HG02884 (cell line): ENCODE measurements around the gene LRRC25.

ENCODE experiments used
- ATAC-seq: cut with Tn5 transposase; IDR thresholded peaks from one replicate; pipeline ENCODE4 v1.9.1; 2021; ENCODE audit warnings: mild to moderate bottlenecking, moderate library complexity; ENCODE audit not compliant: unreplicated experiment

The LRRC25 gene

DNA sequence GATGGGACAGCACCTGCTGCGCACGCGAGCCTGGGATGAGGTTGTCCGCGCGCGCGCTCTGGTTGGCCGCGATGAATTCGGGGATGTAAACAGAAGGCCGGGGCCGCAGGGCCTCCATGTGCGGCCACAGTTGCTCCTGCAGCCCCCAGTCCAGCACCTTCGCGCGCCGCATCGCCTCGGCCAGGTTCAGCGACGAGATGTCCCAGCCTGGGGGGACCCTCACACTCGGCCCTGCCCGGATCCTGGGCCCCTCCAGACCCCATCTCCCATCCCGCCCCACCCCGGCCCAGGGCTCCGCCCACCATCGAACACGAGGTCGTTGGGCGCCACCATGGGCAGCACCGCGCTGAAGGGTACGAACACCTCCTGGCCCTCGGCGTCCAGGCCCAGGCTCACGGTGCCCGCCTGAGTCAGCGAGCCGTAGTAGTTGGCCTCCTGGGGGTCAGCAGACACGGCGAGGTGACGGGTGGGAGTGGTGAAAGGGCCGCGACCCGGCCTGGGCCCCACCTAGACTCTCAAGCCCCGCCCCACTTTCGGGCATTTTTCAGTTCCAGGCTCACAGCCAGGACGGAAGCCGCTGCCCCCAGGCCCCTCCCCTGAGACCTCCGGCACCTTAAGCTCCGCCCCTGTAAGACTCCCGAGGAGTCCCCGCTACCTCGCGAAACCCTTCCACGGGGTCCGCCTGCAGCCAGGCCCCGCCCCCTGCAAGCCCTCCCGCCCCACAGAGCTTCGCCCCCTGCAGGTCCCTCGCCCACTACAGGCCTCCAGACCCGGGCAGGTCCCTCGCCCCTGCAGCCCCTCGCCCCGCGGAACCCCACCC lies 39.5 kb upstream of the LRRC25 start:
- no peak for ATAC-seq

DNA sequence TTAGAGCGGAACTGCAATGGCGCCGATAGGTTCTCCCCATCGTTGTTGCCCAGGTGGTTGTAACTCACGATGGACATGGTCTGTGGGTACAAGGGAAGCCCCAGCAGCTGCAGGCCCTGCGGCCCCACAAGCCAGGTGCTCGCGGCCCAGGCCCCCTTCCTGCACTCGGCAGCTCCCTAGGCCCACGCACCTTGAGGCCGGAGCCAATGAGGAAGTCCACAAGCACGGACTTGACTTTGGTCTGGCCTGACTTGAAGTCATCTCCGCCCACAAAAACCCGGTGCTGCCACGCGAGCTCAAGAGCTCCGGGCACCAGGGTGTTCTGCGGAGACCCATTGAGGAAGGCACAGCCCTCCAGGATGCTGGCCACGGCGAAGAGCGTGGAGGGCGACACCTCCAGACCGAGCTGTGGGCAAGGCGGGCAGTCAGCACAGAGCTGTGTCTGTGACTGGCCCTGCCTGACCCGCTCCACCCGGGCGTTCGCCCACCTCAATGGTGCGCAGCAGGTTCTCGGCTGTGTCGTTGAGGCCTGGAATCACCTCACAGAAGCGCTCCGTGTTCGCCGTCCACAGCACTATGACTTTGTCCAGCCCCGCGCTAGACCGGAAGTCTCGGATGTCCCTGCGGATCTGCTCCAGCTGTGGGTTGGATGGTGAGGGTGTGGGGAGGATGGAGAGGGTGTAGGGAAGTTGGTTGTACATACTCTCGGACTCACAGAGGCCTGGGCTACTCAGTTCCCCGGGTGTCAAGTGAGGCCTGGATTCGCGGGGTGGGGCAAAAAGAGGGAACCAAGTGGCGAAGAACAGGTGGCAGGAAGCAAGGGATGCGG lies 38.6 kb upstream of the LRRC25 start:
- ATAC-seq = no peak

DNA sequence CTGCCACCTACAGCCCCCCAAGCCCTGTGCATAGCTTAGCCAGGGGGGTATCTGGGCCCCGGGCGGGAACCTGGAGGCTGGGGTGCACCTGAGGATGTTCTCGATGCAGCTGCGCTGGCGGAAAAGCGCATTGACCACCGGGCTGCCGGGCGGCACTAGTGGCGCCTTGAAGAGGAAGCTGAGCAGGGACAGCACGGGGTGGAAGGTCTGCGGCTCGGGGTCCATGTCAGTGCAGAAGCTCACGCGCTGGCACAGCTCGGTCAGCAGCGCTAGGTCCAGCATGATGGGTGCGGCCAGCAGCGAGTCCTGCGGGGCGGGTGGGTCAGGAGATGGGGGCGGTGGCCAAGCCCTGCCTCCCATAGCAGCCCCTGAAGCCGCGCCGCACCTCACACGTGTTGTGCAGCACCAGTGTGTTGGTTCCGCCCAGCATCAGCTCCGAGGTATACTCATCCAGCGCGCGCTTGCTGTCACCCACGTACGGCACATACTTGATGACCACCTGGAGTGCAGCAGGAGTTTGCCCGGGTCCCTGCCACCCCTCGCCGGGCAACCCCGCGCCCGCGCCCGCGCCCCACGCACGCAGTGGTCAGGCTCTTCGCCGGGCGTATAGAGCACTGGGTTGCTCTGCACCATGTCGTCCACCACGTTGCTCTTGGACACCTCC lies 37.9 kb upstream of the LRRC25 start:
- ATAC-seq = no peak

DNA sequence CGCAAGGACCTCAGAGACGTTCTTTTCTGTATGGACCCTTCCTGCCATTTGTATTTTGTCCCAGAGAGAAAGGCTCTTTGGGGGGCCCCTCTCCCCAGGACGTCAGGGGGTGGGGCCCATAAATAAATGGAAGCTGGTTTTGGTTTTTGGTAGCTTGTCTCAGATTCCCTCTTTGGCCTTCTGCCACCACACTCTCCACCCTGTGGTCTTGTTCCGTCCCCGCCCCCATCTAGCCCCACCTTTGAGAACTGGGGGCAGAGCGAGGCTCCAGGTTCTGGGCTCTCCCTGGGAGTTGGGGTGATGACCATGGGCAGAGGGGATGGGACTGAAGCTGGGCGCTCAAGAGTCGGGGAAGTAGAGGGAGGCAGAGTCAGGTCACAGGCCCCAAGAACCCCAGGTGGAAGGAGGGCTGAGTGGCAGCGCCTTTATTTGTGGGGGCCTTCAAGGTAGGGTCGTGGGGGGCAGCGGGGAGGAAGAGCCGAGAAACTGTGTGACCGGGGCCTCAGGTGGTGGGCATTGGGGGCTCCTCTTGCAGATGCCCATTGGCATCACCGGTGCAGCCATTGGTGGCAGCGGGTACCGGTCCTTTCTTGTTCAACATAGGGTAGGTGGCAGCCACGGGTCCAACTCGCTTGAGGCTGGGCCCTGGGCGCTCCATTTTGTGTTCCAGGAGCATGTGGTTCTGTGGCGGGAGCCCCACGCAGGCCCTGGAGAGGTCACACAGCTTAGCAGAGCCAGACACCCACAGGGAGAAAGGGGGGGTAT lies 37.2 kb upstream of the LRRC25 start:
- no peak for ATAC-seq

DNA sequence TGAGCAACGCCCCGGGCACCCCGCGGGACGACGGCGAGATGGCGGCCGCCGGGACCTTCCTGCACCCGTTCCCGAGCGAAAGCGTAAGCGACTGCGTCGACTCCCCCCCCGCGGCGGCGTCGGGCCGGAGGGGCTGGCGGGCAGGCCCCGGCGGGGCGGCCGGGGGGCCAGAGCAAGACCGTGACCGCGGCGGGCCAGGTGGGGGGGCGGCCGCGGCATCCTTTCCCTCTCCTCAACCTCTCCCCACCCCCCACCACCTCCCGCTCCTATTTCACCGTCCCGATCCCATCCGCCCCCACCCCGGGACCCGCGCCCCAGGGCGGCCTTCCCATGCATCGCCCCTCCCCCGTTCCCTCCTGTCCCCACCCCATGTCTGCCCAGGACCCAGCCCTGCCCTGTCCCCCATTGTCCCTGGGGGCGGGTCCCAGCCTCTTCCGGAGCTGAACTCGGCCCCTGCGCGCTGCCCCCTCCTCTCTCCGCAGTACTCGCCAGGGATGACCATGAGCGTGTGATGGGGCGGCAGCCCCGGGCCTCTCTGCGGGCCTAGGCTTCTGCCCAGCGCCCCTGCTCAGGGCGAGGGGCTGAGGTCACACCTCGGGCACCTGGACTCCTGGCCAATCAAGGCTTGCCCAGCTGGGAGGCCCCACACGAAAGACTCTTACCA lies 36.4 kb upstream of the LRRC25 start:
- no peak for ATAC-seq

DNA sequence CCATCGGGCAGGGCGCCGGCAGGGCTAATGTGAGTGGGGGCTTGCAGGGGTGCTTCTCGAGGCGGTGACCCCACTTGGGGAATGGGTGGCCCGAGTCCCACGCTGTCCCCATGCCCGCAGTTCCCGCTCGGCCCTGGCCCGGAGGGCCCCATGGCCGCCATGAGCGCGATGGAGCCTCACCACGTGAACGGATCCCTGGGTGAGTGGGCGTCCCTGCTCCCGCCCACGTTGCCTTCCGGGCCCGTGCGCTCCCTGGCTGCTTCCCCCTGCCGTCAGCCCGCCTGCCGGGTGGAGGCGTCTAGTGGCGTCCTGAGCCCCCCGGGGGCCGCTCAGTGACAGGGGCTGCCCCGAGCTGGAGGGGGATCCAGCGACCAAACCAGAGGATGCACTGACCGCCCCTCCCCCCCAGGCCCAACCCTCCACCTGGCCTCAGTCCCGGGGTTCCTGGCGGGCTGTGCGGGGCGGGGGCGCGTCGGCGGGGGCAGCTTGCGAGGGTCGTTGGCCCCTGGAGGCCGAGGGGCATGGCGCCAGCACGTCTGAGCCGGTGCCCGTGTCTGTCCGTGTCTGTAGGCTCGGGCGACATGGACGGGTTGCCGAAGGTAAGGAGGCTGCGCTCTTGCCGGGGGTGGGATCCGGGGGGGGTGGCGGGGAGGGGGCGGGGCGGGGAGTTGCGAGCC lies 35.7 kb upstream of the LRRC25 start:
- no peak for ATAC-seq

DNA sequence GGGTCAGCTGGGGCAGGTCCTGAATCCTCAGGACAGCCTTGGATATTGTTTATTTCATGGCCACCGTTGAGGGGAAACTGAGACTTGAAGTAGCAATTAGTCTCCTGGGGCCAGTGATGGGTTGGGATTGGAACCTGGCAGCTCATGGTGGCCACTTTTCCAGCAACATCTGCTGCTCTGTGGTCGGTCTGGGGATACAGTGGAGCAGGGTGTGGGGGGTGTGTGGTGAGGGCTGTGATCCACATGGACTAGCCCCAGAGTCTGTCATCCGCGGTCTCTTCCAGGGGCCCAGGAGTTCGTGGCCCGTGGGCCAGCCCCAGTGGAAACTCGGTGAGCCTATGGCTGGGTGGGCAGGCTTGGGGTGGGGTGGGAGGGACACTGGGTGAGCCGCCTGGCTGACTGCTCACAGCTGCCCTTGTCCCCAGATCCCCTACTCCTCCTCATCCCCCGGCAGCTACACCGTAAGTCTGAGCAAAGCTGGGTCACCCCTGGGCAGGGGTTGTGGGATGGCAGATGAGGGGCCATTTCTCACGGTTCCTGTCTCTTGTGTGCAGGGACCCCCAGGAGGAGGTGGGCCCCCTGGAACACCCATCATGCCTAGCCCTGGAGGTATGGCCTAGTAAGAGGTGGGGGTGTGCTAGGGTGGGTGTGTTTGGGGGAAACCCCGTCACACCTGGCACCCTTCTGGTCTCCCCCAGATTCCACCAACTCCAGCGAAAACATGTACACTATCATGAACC lies 35.0 kb upstream of the LRRC25 start:
- no peak for ATAC-seq

DNA sequence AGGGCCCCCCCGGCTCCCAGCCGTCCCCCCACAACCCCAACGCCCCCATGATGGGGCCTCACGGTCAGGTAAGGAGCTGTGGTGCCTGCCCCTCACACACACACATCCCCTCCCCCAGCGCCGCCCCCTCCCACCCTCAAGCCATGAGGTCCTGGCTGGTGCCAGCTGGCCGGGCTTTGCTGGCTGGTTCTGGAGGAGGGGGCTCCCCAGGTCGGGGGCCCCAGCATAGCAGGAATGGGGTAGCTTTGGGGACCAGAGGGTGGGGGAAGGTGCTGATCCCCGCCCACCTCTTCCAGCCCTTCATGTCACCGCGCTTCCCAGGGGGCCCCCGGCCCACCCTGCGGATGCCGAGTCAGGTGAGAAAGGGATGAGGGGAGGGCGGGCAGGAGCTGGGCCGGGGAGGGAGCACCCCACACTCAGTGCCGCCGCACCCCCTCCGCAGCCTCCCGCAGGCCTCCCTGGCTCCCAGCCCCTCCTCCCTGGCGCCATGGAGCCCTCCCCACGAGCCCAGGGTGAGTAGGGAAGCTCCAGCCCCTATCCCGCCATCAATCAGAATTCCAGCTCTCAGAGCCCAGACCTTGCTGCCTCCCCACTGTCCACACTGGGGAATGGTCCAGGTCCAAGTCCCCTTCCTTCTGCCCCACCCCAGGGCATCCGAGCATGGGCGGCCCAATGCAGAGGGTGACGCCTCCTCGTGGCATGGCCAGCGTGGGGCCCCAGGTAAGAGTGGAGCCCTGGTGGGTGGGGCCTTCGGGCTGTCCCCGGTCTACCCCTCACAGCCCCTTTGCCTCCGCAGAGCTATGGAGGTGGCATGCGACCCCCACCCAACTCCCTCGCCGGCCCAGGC lies 34.2 kb upstream of the LRRC25 start:
- ATAC-seq = no peak

DNA sequence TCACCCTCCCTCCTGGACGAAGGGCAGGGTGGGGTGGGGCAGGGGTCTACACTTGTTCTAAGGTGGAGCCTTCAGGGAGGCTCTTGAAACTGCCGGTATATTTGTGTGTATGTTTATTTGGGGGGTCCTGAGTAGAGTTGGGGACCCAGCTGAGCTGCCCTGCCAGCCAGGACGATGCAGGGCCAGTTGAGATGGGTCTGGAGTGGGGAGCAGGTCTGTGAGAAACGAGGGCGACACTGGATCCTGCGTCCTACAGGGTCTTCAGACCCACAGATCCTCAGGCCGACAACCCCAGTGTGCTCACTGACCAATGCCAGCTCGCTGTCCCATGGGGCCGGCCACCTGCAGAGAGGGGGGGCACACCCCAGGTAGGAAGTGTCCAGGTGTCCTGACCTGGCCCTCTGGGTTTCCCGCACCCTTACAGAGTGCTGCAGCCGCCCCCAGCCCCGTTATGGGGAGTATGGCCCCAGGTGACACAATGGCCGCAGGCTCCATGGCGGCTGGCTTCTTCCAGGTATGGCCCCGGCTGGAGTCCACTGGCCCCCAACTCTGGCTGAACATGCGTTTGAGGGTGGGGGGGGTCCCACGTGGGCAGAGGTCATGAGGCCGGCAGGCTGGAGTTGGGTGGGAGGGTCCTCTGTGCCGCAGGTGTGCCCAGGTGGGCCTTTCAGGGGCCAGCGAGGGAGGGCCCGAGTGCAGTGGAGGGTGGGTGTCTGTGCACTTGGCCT lies 33.2 kb upstream of the LRRC25 start:
- no peak for ATAC-seq

DNA sequence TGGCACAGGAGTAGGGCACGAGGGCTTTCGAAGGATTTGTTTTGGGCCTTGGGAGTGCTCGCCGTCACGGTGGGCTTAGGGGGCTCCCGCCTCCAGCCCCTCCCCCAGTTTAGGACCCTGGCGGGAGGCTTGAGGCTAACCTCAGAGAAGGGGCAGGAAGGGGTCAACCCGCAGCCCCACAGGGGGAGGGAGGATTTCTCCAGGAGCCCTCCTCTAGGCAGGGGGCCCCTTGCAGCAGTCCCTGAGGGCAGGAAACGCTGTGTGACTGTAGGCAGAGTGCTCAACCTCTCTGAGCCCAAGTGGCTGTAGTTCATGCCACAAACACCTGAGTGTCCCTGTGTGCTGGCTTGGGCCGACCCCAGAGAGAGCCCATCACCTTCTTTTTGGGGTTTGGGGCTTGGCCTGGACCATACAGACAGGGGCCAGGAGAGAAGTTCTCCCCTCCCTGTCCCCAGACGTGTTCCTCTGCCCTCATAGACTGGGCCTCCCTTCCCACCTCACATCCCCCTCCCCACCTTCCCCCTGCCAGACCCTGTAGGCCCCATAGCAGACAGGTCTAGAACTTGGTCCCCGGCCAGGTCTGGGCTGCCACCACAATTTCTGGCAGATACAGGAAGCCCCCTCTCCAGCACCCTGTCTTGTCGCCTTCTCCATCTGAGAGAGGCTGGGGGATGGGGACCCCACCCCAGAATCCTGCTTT lies 32.4 kb upstream of the LRRC25 start:
- ATAC-seq = no peak

DNA sequence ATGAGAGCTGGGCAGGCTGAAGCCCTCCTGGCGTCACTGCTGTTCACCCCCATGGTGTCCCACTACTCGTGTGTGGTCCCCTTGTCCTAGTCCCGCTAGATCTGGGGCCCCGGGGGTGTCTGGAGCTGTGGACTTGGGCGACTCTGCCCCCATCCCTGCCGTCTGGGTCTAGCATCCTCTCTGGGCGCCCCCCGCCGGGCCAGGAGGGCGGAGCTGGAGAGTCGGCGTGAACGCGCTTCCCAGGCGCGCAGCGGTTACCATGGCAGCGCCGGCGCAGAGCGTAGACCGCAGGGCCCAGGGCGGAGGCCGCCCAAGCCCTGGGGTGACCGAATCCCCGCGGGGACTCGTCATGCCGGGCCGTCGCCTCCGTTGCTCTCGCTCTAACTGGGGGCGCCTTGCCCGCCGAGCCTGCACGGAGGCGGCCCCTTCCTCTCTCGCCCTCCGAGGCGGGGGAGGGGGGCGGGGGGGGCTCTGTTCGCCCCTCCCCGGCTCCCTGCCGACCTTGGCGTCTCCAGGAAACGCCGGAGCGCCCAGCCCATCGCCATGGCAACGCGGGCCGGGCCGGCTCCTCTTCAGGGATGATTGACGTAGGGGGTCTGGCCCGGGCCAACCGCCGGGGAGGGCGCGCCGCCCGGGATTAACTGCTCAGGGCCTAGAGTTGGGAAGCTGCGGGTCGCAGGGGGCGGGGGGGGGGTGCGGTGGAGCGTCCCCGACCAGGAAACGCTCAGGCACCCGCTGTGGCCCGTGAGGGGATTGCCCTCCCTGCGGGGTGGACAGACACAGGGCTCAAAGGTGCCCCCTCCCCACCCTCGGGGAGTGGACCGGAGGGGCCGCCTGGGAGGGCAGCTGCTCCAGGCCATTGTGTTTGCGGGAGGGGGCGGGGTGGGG lies 31.6 kb upstream of the LRRC25 start:
- no peak for ATAC-seq

DNA sequence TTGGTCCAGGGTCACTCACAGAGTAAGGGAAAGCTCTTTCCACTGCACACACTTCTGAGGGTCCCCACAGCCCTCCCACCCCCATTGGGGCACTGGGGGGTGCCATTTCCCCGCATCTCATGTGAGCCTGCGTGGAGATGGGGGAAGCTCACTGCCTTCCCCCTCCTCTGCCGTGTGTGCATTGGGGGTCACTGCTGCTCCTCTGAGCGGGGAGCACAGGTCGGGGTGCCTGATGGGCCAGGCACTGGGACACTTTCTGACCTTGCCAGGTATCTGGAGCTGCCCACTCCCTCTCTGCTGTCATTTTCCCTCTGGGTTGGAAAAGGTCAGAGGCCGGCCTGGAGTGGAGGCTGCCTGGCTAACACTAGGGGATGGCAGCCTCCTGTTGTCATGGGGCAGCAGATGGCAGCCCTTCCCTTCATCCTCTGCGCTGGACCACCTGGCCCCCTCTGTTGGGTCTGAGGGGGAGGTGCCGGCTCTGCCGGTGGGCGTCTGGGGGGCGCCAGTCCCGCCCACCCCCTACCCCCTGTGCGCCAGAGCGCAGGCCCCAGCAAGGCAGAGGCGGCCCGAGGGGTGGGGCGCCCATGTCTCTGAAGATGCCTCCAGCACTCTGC lies 30.9 kb upstream of the LRRC25 start:
- no peak for ATAC-seq

DNA sequence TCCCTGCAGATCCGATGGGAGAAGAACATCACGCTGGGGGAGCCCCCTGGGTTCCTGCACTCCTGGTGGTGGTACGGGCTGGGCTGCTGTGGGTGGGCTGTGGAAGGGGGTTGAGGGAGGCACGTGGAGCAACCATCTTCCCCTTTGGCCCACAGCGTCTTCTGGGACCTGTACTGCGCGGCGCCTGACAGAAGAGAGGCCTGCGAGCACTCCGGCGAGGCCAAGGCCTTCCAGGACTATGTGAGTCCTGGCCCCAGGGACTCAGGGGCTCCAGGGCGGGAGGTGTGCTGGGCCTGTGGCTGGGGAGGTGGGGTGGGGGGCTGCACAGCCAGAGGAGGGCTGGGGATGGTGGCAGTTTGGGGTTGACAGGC lies 30.3 kb upstream of the LRRC25 start:
- no peak for ATAC-seq

DNA sequence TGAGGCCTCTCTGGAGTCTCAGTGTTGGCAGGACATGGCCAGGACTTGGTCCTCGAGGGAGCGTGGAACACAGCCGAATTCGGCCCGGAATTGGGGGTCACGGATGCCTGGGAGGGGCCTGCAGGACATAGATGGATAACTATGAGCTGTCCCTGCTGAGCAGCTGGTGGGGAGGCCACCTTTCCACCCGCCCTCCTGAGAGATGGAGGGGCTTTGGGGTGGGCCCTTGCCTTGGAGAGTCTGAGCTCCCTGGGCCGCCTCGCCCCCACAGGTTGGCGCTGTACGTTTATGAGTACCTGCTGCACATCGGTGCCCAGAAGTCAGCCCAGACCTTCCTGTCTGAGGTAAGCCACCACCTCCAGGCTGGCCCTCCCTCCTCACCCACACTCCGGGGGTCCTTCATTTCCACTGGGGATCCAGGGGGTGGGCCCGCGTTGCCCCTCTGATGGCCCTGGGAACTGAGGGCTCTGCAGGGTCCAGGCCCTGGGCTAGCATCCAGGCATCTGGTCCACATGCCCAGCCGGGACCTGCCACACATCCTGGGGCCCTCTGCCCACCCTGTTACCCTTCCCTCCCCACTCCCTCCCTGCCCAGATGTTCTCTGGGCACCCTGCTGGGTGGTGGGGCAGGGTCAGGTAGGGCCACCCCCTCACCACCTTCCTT lies 29.8 kb upstream of the LRRC25 start:
- no peak for ATAC-seq

DNA sequence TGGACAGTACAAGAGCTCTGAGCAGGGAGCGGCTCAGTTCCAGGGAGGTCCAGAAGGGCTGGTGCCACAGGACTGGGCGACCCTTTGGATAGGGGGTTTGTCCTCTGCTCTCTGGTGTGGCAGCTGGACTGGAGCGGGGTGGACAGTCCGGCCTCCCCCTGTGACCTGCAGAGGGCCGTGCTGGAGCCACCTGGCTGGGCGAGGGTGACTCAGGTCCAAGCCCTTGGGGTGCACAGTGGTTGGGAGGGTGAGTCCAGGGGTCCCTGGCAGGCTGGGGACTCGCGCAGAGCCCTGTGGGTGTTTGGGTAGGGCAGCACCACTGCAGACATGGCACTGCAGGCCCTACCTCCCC lies 29.0 kb upstream of the LRRC25 start:
- no peak for ATAC-seq
